ENCODE measurements around the gene CEP112.

Gene CEP112

GRCh38 chr17:66191593-66192377 lies at the start of gene CEP112:
Gene CEP112 (minus strand): TSS chr17:66192133.
- Histone ChIP-seq H3K4me3 (ENCODE audit: low read depth in 1 of 2, low read length in 2 of 2) (peak within 1 kb of the TSS; percentile 68 to 69), H3K9ac (ENCODE audit: low read depth in 1 of 2, low read length in 2 of 2) (peak within 1 kb of the TSS; percentile 55 to 66), H3K36me3 (ENCODE audit: control insufficient read depth in 1 of 2, insufficient read depth in 2 of 2, low read length in 2 of 2) (no peaks in the 10 kb centered on the region), H3K27ac (ENCODE audit: low read depth, low read length) (peak within 1 kb of the TSS; percentile 15), H3K4me1 (ENCODE audit: control insufficient read depth in 1 of 2, insufficient read depth in 2 of 2, low read length in 2 of 2) (peaks cover 0 to 8% of the 10 kb centered on the region in 2 donors), H3K27me3 (ENCODE audit: control insufficient read depth in 1 of 2, insufficient read depth in 2 of 2, low read length in 2 of 2) (peaks cover 0 to 3% of the 10 kb centered on the region in 2 donors), H3K9me3 (ENCODE audit: control insufficient read depth in 1 of 2, low read length in 2 of 2) (no peaks in the 10 kb centered on the region)

DNA sequence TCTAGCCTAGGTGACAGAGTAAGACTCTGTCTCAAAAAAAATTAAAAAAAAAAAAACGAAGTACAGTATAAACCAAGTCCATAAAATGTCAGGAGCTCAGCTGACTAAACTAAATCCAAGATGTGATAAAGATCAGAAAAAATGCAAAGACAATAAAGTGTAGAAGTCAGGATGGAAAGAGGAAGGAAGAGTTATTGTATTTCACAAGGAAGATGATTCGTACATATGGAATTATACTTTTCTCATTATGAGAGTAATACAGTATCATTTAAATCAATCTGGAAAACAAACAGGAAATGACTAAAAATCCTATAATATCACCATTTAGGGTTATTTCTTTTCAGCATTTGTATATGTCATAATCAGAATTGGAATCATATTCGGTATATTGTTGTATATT lies 48.7 kb upstream of the CEP112 start:
- Histone ChIP-seq H3K36me3 (ENCODE audit: control insufficient read depth in 1 of 2, insufficient read depth in 2 of 2, low read length in 2 of 2) (no peaks in the 10 kb centered on the region), H3K27ac (ENCODE audit: low read depth, low read length) (no peak overlapping the region), H3K27me3 (ENCODE audit: control insufficient read depth in 1 of 2, insufficient read depth in 2 of 2, low read length in 2 of 2) (no peaks in the 10 kb centered on the region), H3K4me1 (ENCODE audit: control insufficient read depth in 1 of 2, insufficient read depth in 2 of 2, low read length in 2 of 2) (peaks cover 0 to under 1% of the 10 kb centered on the region in 2 donors), H3K4me3 (ENCODE audit: low read depth in 1 of 2, low read length in 2 of 2) (no peak overlapping the region), H3K9me3 (ENCODE audit: control insufficient read depth in 1 of 2, low read length in 2 of 2) (no peaks in the 10 kb centered on the region), H3K9ac (ENCODE audit: low read depth in 1 of 2, low read length in 2 of 2) (no peak overlapping the region)

- Histone ChIP-seq H3K4me3 (ENCODE audit: low read depth in 1 of 2, low read length in 2 of 2) (no peak overlapping the region), H3K27ac (ENCODE audit: low read depth, low read length) (no peak overlapping the region), H3K4me1 (ENCODE audit: control insufficient read depth in 1 of 2, insufficient read depth in 2 of 2, low read length in 2 of 2) (peaks cover 0 to 6% of the 10 kb centered on the region in 2 donors), H3K9ac (ENCODE audit: low read depth in 1 of 2, low read length in 2 of 2) (no peak overlapping the region), H3K36me3 (ENCODE audit: control insufficient read depth in 1 of 2, insufficient read depth in 2 of 2, low read length in 2 of 2) (no peaks in the 10 kb centered on the region), H3K27me3 (ENCODE audit: control insufficient read depth in 1 of 2, insufficient read depth in 2 of 2, low read length in 2 of 2) (no peaks in the 10 kb centered on the region), H3K9me3 (ENCODE audit: control insufficient read depth in 1 of 2, low read length in 2 of 2) (no peaks in the 10 kb centered on the region)
These were observed 48.1 kb upstream of the CEP112 start for GRCh38 chr17:66240013-66240412.

DNA sequence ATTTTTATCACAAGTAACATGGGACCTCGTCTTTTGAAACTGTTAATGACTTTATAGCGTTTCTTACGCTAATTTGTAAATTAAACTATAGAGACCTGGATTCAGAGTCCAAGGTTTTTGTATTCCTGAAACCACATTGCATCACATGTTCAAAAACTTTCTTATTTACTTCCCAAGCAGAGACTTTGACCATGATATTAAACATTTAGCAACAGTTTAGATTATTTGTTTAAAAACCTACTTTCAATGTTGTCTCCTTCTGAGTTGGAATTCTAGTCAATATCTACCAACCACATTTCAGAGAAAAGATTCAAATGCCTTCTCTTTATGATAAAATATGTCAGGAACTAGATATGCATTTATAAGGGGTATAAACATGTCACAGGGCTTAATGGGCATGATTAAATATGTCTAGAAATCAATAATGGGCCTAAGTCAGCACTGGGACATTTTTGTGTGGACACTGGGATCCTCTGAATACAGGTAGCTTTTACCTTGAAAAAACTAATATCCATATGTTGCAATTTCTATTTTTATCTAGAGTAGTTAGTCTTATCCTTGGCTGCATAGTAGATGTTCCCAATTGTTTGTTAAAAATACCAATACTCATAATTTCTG lies 43.6 kb upstream of the CEP112 start:
- Histone ChIP-seq H3K9ac (ENCODE audit: low read depth in 1 of 2, low read length in 2 of 2) (no peak overlapping the region), H3K27ac (ENCODE audit: low read depth, low read length) (no peak overlapping the region), H3K9me3 (ENCODE audit: control insufficient read depth in 1 of 2, low read length in 2 of 2) (no peaks in the 10 kb centered on the region), H3K36me3 (ENCODE audit: control insufficient read depth in 1 of 2, insufficient read depth in 2 of 2, low read length in 2 of 2) (no peaks in the 10 kb centered on the region), H3K4me3 (ENCODE audit: low read depth in 1 of 2, low read length in 2 of 2) (no peak overlapping the region), H3K4me1 (ENCODE audit: control insufficient read depth in 1 of 2, insufficient read depth in 2 of 2, low read length in 2 of 2) (peaks cover 0 to 9% of the 10 kb centered on the region in 2 donors), H3K27me3 (ENCODE audit: control insufficient read depth in 1 of 2, insufficient read depth in 2 of 2, low read length in 2 of 2) (no peaks in the 10 kb centered on the region)

GRCh38 chr17:66234611-66235010 lies 42.7 kb upstream of the CEP112 start:
- no peak overlapping the region for H3K27ac ChIP-seq (ENCODE audit: low read depth, low read length)
- no peak overlapping the region for H3K9ac ChIP-seq (ENCODE audit: low read depth in 1 of 2, low read length in 2 of 2)
- H3K4me1 ChIP-seq (ENCODE audit: control insufficient read depth in 1 of 2, insufficient read depth in 2 of 2, low read length in 2 of 2), result peaks cover 4 to 9% of the 10 kb centered on the region in 2 donors

DNA sequence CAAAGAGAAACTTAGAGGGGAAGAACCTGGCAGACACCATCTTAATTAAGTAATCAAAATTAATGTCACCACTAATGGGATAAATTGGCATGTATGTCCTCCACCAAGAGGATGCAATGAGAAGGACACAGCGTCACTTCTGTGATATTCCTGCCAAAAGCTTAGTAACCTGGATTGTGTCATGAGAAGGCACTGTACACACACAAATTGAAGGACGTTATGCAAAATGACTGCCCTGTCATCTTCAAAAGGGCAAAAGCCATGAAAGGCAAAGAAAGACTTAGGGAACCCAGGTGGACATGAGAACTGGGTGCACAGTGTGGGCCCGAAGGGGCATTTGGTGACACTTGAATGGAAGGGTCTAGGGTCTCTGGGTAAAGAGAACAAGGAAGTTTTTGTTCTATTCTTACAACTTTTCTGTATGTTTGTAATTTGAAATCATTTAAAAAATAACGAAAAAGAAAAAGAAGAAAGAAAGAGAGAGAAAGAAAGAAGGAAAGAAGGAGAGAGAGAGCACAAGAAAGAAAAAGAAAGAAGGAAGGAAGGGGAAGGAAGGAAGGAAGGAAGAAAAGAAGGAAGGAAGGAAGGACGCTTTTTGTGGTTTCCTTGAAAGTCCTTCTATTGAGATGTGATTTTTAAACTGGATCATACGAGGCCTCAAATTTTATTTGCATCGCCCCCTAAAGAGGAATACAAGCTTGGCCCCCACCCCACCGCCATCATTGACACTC lies 41.3 kb upstream of the CEP112 start:
- Histone ChIP-seq H3K4me1 (ENCODE audit: control insufficient read depth in 1 of 2, insufficient read depth in 2 of 2, low read length in 2 of 2) (peaks cover 5 to 9% of the 10 kb centered on the region in 2 donors), H3K9ac (ENCODE audit: low read depth in 1 of 2, low read length in 2 of 2) (no peak overlapping the region), H3K9me3 (ENCODE audit: control insufficient read depth in 1 of 2, low read length in 2 of 2) (no peaks in the 10 kb centered on the region), H3K27ac (ENCODE audit: low read depth, low read length) (no peak overlapping the region), H3K4me3 (ENCODE audit: low read depth in 1 of 2, low read length in 2 of 2) (no peak overlapping the region), H3K27me3 (ENCODE audit: control insufficient read depth in 1 of 2, insufficient read depth in 2 of 2, low read length in 2 of 2) (no peaks in the 10 kb centered on the region), H3K36me3 (ENCODE audit: control insufficient read depth in 1 of 2, insufficient read depth in 2 of 2, low read length in 2 of 2) (no peaks in the 10 kb centered on the region)

More at GRCh38 chr17:66234611-66235010, 42.7 kb upstream of the CEP112 start:
- Histone ChIP-seq H3K27me3 (ENCODE audit: control insufficient read depth in 1 of 2, insufficient read depth in 2 of 2, low read length in 2 of 2) (no peaks in the 10 kb centered on the region), H3K4me3 (ENCODE audit: low read depth in 1 of 2, low read length in 2 of 2) (no peak overlapping the region), H3K36me3 (ENCODE audit: control insufficient read depth in 1 of 2, insufficient read depth in 2 of 2, low read length in 2 of 2) (no peaks in the 10 kb centered on the region), H3K9me3 (ENCODE audit: control insufficient read depth in 1 of 2, low read length in 2 of 2) (no peaks in the 10 kb centered on the region)

- H3K27ac ChIP-seq (ENCODE audit: low read depth, low read length), result no peak overlapping the region
- H3K9ac ChIP-seq (ENCODE audit: low read depth in 1 of 2, low read length in 2 of 2), result no peak overlapping the region
These were observed 39.1 kb upstream of the CEP112 start for GRCh38 chr17:66230922-66231591.

GRCh38 chr17:66229783-66230538 lies 38.0 kb upstream of the CEP112 start:
- Histone ChIP-seq H3K4me3 (ENCODE audit: low read depth in 1 of 2, low read length in 2 of 2) (peak overlapping the region in 1 of 2 donors; percentile 3), H3K27ac (ENCODE audit: low read depth, low read length) (no peak overlapping the region), H3K9me3 (ENCODE audit: control insufficient read depth in 1 of 2, low read length in 2 of 2) (no peaks in the 10 kb centered on the region), H3K36me3 (ENCODE audit: control insufficient read depth in 1 of 2, insufficient read depth in 2 of 2, low read length in 2 of 2) (no peaks in the 10 kb centered on the region), H3K4me1 (ENCODE audit: control insufficient read depth in 1 of 2, insufficient read depth in 2 of 2, low read length in 2 of 2) (peaks cover 4 to 5% of the 10 kb centered on the region in 2 donors), H3K9ac (ENCODE audit: low read depth in 1 of 2, low read length in 2 of 2) (no peak overlapping the region), H3K27me3 (ENCODE audit: control insufficient read depth in 1 of 2, insufficient read depth in 2 of 2, low read length in 2 of 2) (peaks cover 0 to 3% of the 10 kb centered on the region in 2 donors)

More at GRCh38 chr17:66230922-66231591, 39.1 kb upstream of the CEP112 start:
- no peak overlapping the region for H3K4me3 ChIP-seq (ENCODE audit: low read depth in 1 of 2, low read length in 2 of 2)
- H3K9me3 ChIP-seq (ENCODE audit: control insufficient read depth in 1 of 2, low read length in 2 of 2), result no peaks in the 10 kb centered on the region
- peaks cover 5 to 9% of the 10 kb centered on the region in 2 donors for H3K4me1 ChIP-seq (ENCODE audit: control insufficient read depth in 1 of 2, insufficient read depth in 2 of 2, low read length in 2 of 2)
- H3K36me3 ChIP-seq (ENCODE audit: control insufficient read depth in 1 of 2, insufficient read depth in 2 of 2, low read length in 2 of 2), result no peaks in the 10 kb centered on the region
- H3K27me3 ChIP-seq (ENCODE audit: control insufficient read depth in 1 of 2, insufficient read depth in 2 of 2, low read length in 2 of 2), result no peaks in the 10 kb centered on the region

All from duodenal mucosa (tissue), 2 donors.